Epithelial cell of esophagus (primary cell): ENCODE measurements around the gene ALOX5.
"Not testable (repeated sequence)": the region's sequence is repeated elsewhere in the genome, so short reads cannot be mapped to it uniquely, and the experiment has no call there.

Experiments
- DNase-seq: peaks from one replicate; pipeline ENCODE4 v3.0.0; 2010; ENCODE audit warnings: low read depth
- H3K4me3 ChIP-seq: 2 replicates; pipeline ENCODE4 v1.5.1; 2011; ENCODE audit warnings: mild to moderate bottlenecking, low read length, control low read depth
- CTCF ChIP-seq: IDR thresholded peaks from 2 replicates; pipeline ENCODE4 v1.5.1; 2011; ENCODE audit warnings: low read depth, mild to moderate bottlenecking, low read length, control low read depth, inconsistent platforms; ENCODE audit not compliant: insufficient read depth; ENCODE audit errors: missing control alignments

ALOX5 gene

DNA sequence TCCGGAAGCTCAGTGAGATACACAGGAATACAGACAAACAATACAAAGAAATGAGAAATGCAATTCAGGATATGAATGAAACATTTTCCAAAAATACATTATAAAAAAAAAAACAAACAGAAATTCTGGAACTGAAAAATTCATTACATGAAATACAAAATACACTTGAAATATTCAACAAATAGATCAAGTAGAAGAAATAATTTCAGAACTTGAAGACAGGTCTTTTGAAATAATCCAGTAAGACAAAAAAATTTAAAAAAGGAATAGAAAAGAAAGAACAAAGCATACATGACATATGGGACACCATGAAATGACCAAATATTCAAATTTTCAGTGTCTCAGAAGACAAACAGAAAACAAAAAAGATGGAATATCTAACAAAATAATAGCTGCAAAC is 102.5 kb downstream of the ALOX5 start:
- DNase-seq: no peak
- no peak overlapping the region for H3K4me3 ChIP-seq
- TF ChIP-seq CTCF: no peak

DNA sequence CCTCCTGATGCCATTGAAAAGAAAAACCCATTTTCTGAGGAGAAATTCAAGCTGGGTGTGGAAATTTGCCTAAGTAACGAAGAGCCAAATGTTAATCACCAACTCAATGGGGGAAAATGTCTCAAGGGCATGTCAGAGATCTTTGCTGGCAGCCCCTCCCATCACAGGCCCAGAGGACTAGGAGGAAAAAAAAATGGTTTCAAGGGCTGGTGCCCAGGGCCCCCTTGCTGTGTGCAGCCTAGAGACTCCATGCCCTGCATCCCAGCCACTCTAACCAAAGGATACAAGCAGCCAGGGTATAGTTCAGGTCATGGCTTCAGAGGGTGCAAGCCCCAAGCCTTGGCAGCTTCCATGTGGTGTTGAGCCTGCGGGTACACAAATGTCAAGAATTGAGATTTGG is 106.3 kb downstream of the ALOX5 start:
- no peak for TF ChIP-seq CTCF
- no peak overlapping the region for H3K4me3 ChIP-seq
- DNase-seq: no peak

DNA sequence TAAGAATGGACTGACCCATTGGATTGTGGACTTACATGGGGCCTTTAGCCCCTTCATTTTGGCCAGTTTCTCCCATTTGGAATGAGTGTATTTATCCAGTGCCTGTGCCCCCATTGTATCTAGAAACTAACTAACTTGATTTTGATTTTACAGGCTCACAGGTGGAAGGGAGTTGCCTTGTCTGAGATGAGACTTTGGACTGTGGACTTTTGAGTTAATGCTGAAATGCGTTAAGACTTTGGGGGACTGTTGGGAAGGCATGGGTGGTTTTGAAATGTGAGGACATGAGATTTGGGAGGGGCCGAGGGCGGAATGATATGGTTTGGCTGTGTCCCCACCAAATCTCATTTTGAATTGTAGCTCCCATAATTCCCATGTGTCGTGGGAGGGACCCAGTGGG is 107.1 kb downstream of the ALOX5 start:
- not testable (repeated sequence) for H3K4me3 ChIP-seq, DNase-seq

DNA sequence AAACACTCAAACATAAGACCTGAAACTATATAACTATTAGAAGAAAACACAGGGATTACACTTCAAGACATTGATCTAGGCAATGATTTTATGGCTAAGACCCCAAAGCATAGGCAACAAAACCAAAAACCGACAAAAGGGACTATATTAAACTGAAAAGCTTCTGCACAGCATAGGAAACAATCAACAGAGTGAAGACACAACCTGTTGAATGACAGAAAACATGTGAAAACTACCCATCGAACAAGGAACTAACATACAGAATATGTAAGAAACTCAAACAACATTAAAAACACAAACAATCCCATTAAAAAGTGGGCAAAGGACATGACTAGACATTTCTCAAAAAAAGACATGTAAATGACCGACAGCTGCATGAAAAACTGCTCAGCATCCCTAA is 109.0 kb downstream of the ALOX5 start:
- no peak for TF ChIP-seq CTCF
- DNase-seq: no peak
- no peak overlapping the region for H3K4me3 ChIP-seq

DNA sequence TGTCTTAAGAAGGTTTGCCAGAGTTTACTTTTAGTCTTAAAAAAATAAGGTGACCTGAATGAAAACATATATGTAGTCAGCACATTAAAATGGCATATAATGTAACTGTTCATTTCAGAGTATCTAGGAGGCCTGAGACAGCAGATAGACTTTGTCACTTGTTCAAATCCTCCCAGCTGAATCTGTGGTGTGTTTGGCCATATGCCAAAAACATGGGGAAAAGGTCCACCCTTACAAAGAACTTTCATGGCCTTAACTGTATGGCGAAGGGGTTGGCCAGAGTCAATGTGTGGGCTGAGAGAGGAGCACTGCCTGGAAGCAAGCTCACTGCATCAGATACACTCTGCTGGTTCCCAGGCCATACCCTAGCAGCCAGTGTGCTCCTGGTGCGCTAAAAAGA is 113.7 kb downstream of the ALOX5 start:
- no peak overlapping the region for H3K4me3 ChIP-seq
- DNase-seq: no peak
- no peak for TF ChIP-seq CTCF

DNA sequence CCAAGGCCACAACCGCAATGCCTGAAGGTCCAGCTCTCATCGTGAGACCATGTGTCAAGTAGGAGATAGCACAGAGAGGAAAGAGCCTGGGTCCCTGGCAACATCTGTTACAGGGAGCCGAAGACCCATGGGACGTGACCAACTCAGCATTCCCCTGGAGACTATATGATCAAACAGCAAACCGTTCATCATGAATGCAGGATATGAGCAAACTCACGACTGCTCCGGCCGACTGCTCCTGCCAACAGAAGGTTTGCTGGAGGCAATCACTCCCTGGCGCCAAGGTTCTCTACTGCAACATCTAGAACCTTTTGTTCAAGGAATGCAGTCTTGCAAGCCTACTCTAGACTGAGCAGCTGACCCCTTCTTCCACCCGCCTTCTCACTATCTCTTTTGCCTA is 114.3 kb downstream of the ALOX5 start:
- TF ChIP-seq CTCF: no peak
- DNase-seq: no peak
- no peak overlapping the region for H3K4me3 ChIP-seq

DNA sequence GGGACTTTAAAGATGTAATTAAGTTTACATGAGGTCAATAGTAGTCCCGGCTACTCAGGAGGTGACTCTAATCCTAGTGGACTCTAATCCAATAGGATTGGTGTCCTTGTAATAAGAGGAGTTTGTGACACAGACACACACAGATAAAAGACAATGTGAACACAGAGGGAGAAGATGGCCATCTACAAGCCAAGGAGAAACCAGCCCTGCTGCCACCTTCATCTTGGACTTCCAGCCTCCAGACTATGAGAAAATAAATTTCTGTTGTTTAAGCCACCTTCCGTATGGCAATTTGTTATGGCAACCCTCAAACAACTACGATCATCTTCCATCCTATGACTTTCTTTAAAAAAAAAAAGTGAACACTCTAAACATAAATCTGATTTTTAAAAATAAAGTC is 116.3 kb downstream of the ALOX5 start:
- no peak for DNase-seq
- TF ChIP-seq CTCF: no peak
- no peak overlapping the region for H3K4me3 ChIP-seq

- TF ChIP-seq CTCF: no peak
- peak; percentile 45 for DNase-seq
- no peak overlapping the region for H3K4me3 ChIP-seq
Observed at GRCh38 chr10:45491061-45491460, 117.0 kb downstream of the ALOX5 start.
